GM21381 (cell line): ENCODE results near the gene RRP1.

Source experiments
- ATAC-seq: cut with Tn5 transposase; IDR thresholded peaks from one replicate; pipeline ENCODE4 v1.9.1; 2021; ENCODE audit warnings: mild to moderate bottlenecking, moderate library complexity; ENCODE audit not compliant: unreplicated experiment

RRP1 gene, protein sequence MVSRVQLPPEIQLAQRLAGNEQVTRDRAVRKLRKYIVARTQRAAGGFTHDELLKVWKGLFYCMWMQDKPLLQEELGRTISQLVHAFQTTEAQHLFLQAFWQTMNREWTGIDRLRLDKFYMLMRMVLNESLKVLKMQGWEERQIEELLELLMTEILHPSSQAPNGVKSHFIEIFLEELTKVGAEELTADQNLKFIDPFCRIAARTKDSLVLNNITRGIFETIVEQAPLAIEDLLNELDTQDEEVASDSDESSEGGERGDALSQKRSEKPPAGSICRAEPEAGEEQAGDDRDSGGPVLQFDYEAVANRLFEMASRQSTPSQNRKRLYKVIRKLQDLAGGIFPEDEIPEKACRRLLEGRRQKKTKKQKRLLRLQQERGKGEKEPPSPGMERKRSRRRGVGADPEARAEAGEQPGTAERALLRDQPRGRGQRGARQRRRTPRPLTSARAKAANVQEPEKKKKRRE

DNA sequence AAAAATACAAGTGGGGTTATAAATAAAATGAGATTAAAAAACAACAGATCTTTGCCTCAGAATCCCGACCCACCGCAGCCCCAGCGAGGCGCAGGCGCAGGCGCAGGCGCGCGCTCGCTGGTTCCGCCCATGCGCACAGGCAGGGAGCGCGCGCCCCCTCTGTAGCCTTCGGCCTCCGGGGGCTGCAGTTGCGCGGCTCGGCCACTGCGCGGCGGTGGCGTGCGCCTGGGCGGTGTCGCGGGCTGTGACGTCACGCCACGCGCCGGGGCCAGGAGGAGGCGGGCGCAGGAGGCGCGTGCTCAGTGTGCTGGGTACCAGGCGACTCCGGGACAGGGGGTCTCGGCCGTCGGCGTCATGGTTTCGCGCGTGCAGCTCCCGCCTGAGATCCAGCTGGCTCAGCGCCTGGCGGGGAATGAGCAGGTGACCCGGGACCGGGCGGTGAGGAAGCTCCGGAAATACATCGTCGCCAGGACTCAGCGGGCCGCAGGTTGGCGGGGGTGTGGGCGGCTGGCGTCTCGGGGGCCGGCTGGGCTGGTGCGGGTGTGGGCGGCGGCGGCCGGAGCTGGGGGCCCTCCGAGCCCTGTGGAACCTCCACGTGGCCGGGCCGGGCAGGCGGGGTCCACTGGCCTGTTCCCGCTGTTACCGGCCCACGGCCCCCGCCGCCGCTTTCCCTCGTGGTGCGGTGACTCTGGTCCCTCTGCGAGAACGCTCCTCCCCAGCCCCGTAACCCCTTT is at the start of gene RRP1:
Gene RRP1, plus strand, starts transcription at position 302 of the 734 bp plus-strand sequence. Its CDS starts 53 bp downstream, at position 355.
- peak; percentile 86 for ATAC-seq

DNA sequence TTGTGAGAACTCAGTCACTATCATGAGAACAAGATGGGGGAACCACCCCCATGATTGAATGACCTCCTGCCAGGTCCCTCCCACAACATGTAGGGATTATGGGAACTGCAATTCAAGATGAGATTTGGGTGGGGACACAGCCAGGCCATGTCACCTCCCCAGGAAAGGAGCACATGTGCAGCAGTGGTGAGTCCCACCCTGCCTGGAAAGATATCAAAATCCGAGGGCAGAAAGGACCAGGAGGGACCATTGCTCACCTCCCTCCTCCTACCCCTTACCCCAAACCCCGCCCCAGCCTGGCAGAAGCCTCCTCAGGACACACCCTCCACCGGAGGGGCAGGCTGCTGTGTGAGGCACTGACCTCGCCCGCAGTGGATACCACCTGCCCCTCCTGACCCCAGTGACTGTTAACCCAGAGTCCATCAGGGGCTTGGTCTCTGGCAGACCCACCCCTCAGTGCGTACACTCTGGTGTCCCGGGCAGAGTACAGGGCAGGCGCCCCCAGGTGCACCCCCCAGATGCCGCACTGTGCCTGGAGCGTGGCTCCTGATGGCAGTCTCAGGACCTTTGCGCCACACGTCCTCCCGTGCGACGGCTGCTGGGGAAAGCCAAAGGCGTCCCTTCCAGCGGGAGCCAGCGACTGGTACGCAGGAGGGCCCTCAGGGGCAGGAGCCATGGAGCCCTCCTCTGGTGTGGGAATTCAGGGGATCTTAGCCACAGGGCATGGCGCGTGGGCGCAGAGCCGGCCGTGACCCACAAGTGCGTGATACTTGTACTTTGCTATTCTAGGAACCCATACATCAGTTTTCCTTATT is 49.5 kb upstream of the RRP1 start:
- ATAC-seq = no peak

DNA sequence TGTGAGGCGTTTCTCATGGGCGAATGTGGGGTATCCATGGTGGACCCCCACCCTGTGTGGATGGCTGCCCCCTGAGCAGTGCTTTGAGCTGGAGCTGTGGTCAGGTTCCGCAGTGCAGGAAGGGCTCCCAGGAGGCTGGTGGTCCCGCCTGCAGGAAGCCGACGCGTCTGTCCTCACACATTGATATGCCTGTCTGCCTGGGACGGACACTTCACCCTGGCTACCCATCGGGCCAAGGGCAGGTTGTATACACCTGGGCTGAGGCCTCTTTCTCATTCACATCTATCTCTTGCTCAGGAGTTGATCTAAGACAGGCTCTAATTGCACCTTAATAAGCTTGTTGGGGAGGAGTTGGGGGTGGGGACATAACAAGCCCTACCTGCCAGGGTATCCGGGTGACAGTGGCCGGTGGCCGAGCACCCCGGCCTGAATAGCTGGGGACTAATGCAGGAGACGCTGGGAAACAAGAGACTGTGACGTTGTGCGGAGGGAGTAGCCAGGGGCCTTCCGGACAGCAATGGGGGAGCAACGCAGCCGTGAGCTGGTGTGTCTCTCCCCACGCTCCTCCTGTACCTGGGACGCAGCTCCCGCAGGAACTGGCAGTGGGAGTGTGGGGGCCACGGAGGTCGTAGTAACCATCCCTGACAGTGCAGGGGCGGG is 48.8 kb upstream of the RRP1 start:
- no peak for ATAC-seq

DNA sequence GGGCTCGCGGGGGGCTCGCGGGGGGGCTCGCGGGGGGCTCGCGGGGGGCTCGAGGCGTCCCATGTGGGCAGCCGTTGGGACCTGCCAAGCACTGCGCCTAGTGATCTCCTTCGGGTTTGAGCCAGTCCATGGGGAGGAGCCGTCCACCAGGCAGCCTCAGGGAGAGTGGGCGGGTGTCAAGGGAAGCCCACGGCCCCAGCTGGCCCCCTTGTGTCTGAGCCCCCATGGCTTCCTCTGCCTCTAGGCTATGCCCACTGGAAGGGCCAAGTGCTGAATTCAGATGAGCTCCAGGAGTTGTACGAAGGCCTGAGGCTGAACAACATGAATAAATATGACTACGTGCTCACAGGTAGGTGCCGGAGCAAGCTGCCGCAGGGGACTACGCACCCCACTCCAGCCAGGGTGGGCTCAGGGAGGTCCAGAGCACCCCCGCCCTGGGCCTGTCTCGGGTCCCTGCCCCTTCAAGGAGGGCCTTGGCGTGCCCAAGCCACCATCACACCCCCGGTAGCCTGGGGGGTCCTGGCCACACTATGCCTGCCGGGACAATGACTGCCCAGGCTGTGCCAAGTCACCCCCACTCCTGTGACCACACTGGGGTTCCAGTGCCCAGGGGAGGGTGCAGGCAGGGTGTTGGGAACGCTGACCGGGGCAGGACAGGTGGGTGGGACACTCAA is 47.8 kb upstream of the RRP1 start:
- ATAC-seq = no peak

DNA sequence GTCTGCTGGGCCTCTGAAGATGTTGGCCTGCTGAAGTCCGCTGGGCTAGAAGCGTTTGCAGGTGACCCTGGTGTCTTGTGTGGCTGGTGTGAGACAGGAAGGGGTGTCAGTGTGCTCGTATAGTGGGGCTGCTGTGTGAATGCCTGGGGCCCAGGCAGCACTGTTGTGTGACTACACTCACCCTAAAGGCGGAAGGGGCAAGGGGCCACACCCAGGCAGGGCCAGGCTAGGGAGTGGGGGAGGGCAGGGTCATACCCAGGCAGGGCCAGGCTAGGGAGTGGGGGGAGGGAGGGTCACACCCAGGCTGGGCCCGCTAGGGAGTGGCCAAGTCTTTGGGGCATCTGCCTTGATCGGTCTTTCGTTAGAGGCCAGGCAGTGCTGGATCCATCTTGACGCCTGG is 45.4 kb upstream of the RRP1 start:
- ATAC-seq = no peak

DNA sequence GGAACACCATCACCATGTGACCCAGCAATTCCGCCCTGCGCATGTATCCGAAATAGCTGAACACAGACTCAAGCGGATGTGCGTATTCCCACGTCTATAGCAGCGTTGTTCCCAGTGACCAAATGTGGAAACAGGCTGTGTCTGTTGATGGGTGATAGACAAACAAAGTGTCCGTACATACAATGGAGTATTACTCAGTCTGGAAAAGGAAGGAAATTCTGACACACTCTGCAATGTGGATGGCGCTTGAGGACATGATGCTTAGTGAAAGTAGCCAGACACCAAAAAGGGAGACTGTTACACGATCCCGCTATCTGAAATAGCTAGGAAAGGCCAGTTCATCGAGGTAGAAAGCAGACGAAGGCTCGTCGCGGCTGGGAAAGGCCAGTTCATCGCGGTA is 44.7 kb upstream of the RRP1 start:
- no peak for ATAC-seq

DNA sequence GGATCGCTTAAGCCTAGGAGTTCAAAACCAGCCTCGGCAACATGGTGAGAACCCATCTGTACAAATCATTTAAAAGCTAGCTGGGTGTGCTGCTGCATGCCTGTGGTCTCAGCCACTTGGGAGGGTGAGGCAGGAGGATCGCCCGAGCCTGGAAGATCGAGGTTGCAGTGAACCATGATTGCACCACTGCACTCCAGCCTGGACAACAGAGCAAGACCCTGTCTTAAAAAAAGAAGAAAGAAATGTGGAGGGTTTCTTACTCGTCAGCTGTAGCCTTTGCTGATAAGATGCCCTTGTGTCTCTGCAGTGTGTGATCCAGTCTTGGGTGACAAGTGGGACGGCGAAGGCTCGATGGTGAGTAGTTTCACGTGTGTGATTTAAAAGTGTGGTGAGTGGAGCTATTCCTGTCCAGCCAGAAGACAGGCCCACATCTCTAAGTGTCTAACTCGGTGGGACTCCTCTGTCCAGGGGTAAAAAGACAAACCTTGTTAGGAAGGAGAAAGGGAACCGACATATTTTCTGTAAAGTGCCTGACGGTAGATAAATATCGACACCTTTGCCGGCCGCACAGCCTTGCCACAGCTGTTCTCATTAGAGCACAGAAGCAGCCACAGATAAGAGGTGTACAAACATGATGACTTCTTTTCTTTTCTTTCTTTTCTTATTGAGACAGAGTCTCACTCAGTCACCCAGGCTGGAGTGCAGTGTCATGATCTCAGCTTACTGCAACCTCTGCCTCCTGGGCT is 43.4 kb upstream of the RRP1 start:
- no peak for ATAC-seq

DNA sequence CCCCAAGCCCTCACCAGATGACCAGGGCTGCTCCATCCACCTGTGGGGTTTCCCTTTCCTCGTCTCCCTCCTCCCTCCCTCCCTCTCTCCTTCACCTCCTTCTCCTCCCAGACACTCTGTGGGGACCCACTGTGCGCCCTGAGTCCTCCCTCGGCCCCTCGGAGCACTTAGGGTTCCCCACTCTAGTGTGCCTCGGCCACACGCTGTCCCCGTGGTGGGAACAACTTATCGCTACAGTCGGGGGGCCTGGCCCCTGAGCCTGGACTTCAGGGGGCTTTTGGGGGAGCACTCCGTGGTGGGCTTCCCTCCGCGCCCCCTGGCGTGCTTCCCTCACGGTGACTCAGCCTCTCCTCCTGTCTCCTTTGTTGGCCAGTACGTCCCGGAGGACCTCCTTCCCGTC is 40.8 kb upstream of the RRP1 start:
- no peak for ATAC-seq

DNA sequence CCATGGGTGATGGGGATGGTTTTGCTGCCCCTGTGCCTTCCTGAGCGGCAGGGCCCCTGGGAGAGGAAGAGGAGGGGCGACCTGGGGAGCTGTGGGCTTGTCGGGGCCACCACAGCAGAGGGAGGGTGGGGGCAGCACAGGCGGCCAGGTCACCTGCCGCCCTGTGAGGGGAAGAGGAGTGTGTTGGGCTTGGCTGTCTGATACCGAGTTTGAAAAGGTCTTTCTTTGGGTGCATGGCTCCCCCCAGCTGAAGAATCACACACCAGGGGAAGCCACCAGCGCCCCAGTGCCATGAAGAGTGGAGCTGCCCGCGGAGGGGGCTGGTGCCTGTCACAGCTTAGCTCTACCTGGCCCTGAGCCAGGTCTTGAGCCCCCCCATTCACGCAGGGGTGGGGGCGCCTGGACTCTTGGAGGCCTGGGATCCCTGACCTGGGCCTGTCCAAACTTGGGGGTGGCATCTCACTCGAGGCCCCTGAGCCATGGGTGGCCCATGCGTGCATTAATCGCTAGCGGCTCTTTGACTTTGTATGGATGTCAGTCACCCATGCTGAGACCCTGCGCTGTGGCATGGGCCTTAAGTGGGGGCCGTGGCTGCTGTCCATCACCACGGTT is 39.6 kb upstream of the RRP1 start:
- no peak for ATAC-seq

DNA sequence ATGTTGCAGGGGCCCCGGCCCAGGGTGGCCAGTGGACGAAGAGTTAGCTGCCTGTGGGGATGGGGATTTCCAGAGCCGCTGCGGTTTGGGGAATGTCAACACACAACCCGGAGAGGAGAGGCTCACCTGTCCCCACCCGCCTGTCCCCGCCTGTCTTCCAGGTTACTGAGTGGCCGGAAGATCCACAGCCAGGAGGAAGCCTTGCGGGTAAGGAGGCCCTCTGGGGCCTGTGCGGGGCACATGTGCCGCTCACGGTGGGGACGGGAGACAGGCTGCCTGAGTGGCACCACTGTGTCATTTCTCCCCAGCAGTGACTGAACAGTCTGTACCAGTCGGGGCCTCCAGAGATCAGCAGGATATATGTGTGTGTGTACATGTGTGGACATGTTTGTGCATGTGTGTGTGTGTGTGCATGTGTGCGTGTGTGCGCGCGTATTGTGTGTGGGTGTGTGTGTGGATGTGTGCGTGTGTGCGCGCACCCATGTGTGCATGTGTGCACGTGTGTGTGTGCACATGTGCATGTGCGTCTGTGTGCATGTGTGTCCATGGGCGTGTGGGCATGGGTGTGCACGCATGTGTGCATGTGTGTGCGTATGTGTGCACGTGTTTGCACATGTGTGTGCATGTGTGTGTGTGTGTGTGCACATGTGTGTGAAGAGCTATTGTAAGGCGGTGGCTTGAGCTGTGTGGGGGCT is 38.9 kb upstream of the RRP1 start:
- no peak for ATAC-seq

DNA sequence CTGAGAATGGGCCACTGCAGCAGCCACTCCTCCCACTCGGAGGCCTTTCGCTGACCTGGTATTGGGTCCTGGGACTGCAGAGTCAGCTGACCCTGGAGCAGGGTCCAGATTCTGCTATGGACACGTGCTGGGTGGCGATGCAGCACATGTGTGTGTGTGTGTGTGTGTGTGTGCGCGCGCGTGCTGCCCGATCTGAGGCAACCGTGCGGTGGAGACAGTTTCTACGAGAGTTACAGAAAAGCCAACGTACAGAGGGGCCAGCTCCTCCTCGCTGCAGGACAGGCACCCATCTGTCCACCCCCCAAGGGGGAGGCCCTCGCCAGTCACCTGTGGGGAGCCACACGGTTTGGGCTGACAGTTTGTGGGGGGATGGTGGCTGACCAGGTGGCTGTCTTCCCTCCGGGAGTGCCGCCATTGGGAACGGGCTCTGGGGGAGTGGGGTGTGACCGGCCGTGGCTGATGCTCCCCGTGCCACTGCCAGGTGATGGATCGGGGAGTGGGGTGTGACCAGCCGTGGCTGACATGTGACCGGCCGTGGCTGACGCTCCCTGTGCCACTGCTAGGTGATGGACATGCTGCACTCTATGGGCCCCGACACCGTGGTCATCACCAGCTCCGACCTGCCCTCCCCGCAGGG is 37.3 kb upstream of the RRP1 start:
- no peak for ATAC-seq

DNA sequence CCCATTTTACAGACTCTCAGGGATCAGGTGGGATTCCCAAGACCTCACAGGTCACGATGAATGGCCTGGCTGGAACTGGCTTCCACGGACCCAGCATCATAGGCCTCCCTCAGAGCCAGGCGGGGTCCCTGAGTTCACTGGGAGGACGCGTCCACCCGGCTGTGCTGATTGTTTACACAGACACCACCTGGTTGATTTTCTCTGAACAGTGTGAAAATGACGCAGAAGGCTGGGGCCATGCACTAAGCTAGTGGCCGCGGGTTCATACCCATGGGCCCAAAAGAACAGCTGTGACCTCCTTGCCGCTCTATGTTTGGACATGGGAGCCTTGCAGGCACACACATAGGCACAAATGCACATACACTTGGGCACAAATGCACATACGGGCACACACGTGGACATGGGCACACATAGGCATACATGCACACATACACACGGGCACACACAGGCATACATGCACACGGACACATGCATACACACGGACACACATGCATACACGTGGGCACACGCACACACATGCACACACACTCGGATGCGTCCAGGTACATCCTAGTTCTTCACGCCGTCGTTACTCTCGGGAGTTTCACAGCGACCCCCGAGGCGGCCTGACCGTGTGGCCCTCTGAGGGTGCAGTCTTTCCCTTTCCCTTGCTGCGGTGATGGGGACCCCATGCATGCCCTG is 36.5 kb upstream of the RRP1 start:
- ATAC-seq = no peak

DNA sequence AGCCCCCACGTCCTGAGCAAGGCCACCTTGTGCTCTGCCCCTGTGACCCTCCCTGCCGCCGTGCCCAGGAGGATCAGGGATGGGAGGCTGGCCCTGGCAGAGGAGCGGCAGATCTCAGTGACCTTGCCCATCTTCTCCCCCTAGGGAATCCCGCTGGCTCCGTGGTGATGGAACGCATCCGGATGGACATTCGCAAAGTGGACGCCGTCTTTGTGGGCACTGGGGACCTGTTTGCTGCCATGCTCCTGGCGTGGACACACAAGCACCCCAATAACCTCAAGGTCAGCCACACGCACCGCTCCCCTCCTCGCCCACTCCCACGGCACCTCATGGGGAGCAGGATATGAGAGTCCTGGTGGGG is 36.0 kb upstream of the RRP1 start:
- no peak for ATAC-seq

DNA sequence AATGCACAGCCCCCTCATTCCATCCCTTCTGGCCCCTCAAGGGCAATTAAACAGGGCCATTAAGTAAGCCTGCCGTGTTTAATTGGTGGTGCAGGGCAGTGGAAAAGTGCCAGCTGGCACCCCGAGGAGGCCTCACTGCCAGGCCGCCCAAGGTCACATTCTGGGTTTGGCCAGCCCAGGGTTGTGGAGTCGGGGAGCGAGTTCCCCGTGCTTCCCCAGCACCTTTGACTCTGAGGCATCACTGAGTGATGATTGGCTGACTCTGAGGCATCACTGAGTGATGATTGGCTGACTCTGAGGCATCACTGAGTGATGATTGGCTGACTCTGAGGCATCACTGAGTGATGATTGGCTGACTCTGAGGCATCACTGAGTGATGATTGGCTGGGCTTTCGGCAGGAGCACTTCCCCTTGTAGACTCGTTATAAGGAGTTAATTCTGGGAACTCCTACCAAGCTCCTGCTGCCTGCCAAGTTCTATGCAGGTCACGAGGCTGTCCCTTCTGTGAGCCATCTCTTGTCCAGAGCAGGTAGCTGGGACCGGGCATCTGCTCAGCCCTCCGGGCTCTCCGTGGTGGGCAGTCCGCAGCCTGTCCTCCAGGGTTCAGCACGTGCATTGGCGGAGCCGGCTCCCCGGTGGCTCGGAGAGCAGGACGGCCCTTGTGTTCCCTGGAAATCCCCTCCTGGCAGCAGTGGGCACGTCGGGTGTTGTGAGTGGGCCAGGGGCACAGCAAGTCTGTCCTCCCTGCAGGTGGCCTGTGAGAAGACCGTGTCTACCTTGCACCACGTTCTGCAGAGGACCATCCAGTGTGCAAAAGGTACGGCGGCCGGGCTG is 34.2 kb upstream of the RRP1 start:
- no peak for ATAC-seq

DNA sequence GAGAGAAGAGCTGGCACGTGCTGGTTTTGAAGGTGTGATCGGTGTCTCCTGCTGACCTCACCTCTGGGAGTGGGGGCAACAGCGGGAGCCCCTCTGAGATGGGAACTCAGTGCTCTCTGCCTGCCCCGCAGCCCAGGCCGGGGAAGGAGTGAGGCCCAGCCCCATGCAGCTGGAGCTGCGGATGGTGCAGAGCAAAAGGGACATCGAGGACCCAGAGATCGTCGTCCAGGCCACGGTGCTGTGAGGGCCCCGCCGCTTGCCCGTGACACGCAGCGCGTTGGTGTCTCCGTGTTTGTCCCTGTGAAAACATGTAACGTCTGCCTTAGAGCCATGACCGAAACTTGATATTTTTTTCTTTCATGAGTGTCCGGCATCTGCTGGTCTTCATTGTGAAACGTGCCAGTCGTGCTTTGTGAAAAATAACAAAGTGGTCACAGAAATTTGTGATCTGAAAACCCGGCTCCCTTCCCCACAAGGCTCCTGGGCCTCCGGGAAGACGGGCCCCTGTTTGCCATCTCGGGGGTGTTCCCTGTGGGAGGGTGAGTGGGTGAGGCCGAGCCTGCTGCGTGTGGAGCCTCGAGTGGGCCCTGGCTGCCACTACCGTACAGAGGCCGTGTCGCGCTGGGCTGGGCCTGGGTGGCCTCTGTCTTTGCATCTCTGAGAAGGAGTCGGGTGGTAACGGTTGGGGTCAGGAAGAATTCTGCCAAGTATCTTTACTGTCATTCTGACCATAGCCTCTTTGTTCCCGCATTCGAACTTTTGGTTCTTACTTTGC is 33.4 kb upstream of the RRP1 start:
- no peak for ATAC-seq

DNA sequence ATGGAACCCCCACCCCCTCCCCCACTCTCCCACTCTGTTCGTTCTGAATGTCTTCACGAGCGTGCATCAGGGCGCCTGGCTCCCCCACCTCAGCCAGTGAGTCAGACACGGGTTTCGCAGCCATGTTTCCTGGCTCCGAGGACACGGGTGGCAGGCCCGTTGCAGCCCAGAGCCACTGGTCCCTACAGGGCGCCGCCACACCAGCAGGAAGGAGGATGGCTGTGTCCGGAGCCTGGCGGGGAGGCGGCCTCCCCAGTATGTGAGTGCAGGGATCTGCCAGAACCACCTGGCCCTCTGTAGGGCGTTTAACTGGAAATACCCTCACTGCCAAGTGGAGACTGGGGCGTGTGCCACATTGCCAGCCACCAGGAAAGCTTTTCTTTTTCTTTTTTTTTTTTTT is 31.8 kb upstream of the RRP1 start:
- ATAC-seq = no peak
